GM21619 (cell line): ENCODE measurements around the gene SEZ6.

ENCODE experiments used
- ATAC-seq: cut with Tn5 transposase; IDR thresholded peaks from one replicate; pipeline ENCODE4 v1.9.1; 2021; ENCODE audit not compliant: unreplicated experiment

Gene SEZ6

GRCh38 chr17:29003289-29003688 lies 2.5 kb downstream of the SEZ6 start:
- no peak for ATAC-seq

- no peak for ATAC-seq
These were observed 3.0 kb downstream of the SEZ6 start for GRCh38 chr17:29002811-29003210.

DNA sequence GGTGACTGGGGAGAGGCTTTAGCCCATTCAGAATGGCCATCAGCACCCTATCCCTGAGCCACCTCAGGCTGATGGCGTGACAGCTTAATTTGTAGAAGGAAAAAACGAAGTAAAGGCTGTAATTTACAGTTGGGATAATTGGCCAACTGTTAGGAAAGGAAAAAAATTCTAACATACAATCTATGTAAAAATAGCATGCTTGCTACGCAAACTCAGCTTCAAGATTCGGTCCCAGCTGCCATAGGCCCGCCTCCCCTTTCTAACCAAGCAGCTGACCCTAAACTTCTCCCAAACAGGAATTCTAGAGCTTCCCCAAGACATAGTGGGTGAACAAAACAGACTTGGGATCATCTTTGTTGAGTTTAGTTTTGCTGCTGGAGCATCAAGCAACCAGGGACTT lies 4.9 kb downstream of the SEZ6 start:
- ATAC-seq = no peak

DNA sequence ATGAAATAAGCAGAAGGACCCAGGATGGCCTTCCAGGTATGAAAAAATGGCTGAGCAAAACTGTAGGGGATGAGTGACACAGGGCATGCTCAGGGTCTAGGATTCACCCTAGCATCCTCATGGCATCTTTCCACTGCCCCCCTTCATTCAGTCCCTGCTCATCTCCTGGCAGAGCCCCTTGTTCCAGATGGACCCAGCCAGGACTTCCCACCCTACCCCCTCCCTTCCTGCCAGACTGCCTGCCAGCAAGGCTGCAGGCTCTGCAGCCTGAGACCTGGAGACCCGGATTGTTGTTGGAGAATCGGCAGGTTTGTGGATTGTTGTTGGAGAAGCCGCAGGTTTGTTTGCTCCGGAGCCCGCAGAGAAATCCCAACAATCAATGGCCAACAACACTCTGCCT lies 6.6 kb downstream of the SEZ6 start:
- no peak for ATAC-seq

DNA sequence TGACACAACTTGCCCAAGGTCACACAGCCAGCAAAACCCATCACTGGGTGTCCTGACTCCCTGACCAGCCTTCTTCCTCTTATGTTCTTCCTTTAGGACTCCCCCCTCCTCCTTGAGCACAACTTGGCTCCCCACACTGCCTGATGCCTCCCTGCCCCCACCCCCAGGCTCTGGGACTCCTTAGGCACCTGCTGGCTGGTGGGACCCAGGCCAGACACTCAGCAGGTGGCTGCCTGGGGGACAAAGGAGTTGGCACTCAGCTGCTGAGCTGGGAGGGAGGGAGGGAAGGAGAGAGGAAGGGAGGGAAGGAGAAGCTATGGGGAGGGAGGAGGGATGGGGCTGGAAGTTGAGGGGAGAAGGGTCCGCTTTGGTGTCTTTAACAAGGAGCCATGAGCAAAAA lies 8.0 kb downstream of the SEZ6 start:
- no peak for ATAC-seq

DNA sequence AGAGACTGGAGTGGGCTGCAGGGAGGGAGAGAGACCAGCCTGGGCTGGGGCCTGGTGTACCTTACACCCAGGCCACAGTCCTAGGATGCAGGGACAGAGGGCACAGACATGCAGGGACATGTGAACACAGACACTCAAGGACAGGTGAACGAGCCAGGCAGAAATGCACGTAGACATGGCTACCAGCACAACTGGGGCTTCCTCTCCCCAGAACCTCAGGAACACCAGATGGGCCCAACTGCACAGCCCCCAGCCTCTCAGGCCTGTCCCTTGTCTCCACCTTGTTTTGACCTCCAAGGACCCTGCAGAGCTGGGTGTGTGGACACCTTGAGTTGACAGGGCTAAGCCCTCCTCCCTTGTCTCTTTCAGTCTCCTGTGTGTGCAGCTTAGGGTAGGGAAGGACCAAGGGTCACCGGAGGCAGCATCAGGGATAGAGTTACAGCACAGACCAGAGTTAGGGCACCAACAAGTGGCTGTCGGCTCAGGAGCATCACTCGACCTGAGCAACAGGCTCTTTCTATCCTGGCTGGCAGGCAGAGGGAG lies 9.2 kb downstream of the SEZ6 start:
- ATAC-seq = no peak

- ATAC-seq = no peak
These were observed 12.0 kb downstream of the SEZ6 start for GRCh38 chr17:28993645-28994426.

DNA sequence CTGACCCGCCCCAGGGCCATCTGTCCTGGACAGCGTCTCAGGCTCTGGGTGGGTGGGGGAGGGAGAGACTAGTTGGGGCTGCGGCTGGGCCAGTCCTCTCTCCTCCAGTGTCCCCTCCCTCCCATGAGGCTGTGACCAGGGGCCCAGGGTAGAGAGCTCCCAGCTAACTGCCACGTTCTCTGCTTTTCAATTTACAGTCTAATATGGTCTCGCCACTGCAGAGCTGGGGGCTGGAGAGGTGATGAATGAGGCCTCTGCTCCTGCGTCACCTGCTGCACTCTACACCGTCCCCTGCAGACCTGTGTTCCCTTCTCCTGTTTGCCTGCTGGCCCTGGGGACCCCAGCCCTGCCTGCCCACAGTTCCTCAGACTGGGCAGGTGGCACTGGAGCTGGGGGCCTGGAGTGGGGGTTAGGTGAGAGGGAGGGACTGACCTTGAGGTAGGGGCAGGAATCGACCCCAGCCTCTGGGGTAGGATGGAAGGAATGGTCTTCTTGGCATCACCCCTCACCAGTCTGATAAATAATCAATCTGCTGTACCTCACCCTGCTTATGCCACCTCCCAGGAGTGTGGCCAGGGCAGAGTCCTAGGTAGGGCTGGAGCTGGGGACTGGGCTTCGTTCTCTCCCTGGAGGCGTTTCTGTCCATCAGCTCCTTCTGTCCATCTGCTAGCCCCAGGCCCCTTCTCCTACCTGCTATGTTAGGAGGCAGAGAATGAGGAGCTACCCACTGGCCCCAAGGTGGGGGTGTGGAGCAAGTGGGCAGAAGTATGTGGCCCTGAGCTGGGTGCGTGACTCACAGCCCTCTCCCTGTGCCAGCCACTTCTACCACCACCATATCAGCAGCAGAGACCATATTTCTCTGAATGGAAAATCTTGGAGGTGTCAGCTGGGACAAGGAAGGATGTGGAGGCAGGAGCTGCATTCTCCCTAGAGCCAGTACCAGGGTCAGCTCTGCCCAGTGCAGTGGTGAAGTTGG lies 12.9 kb downstream of the SEZ6 start:
- ATAC-seq = no peak

DNA sequence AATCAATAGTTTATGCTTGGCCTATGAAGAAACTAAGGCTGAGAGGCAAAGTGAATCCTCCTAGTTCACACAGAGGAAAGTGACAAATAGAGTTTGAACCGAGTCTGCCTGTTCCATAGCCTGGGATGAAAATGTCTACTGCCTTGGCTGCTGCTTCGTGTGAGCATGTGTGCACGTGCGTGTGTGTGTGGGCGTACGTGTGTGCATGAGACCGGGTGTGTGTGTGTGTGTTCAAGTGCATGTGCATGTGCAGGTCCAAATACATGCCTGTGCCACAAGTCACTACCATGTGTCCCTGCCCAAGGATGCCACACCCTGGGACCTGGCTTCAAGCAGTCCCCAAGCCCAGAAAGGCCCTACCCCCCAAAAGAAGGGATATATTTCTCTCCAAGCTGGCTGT lies 13.6 kb downstream of the SEZ6 start:
- ATAC-seq = no peak

- no peak for ATAC-seq
These were observed 14.1 kb downstream of the SEZ6 start for GRCh38 chr17:28991779-28992178.

DNA sequence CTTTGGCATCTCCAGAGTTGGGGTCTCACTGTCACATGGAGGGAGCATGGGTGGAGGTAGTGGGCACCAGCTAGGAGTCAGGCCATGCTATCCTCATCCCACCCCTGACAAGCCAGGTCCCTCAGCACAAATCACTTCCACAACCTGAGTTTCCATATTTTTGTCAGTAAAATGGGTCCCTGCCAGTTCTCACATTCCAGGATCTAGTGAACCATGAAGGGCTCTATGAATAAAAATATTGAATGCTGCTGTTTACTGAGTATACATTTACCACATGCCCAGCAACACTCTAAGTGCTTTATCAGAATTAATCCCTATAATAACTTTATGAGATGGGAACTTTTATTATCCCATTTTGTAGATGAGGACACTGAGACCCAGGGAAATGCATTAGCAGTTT lies 16.8 kb downstream of the SEZ6 start:
- ATAC-seq = no peak

GRCh38 chr17:28988475-28988874 lies 17.4 kb downstream of the SEZ6 start:
- no peak for ATAC-seq

GRCh38 chr17:28986714-28987655 lies 18.8 kb downstream of the SEZ6 start:
- ATAC-seq = no peak

DNA sequence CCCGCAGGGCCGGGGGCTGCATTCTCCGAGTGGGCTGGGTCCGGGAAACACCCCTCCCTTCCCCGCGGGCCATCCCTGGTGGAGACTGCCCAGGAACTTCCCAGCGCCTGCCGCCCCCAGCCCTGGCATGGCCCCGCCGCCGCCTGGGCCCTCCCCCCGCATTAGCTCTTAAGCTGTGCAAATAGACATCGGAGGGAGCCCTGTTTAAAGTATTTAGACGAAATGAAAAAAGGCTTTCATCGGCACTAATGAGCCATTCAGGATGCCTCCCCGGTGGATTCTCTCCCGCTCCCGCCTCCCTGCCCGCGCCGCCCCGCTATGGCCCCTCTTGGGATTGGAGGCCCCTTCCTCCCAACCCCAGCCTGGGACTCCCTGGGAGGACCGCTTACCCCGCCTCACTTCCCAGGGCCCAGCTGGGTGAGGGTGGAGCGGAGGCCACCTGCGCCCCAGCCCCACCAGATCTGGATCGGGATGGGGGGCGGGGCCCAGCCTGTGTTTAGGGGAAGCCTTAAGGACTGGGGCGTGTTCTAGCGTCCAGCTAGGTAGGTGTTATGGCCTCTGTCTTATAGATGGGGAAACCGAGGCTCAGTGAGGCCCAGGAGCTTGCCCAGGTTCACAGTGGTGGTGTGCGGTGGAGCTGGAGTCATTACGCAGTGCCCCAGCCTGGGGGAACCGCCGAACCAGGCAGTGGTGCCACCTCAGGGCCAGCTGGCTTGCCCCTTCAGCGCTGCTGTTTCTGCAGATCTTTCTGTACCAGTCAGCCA lies 19.7 kb downstream of the SEZ6 start:
- no peak for ATAC-seq

DNA sequence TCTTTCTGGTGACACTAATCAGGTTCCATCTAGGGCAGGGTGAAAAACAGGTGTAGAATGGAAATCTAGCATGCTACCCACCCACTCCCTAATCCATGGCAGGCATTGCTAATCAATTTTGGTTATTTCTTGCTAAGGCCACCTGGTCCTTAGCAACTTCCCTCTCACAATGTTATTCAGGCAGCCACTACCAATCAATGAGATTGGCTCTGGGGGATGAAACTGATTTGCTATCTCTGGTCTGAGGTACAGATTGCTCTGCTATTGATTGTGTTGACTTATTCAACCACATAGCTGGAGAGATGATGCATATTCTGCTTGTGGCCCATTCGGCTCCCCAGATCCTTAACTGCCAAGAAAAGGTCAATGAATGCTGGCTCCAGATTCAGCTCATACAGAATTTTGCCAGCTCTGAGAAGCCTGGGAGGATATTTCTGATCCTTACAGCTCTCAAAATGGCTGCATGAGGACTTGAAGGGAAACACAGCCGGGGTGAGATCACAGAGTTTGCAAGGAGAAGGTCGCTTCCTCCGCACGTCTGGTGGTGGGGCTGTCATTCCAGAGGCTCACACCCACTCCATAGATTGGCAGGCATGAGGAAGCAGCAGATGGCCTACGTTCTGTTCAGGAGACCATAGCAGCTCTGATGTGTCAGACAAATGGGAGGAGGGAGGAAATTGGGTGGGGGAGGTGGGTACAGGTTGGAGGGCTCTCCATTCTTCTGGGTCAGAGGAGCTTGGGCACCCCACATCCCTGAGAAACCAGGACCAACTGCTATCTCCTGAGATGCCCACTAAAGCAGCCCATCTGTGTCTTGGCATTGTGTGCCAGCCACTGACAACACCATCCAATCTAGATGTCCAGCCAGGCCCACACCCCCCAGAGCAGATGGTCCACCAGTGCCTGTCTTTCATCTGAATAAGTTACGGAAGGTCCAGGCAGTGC lies 22.3 kb downstream of the SEZ6 start:
- no peak for ATAC-seq

DNA sequence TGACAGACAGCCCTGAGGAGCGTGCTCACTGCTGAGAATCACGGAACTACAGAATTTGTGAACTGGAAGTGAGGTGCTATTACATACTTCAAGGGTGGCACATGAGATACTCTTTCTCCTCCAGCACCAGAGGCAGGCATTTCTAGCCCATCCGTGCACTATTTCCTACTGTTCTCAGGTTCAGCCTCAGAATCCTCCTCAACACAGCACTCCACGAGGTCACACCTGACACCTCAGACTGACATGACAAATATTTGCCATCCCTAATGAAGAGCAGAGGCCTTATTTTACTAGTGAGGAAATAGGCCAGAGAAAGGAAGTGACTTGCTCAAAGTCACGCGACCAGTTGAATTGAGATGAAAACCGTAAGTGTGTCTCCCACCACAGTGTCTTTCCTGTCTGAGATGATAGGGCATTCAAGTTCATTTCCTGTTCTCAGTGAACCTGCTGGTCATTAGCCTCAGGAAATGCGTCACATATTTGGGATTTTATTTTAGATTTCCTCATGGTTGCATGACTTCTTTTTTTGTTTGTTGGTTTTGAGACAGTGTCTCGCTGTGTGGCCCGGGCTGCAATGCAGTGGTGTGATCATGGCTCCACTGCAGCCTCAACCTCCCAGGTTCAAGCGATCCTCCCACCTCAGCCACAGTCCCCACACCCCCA lies 23.6 kb downstream of the SEZ6 start:
- no peak for ATAC-seq

GRCh38 chr17:28978356-28978964 lies 27.4 kb downstream of the SEZ6 start:
- ATAC-seq = no peak
